Natural killer cell treated with Interleukin-12 subunit alpha and Interleukin-12 subunit beta and Interleukin-15 and Interleukin-18, amount 100 ng/mL, for 72 hours (primary cell): ENCODE measurements around the gene PARVB. TPM values are rescaled to one million over a fixed set of nuclear protein-coding genes. Genes with fewer than 3 reads are reported as not detected.

Source experiments
- ATAC-seq, 2 donors: fragments of 150-1000 bp; cut with Tn5 transposase in 1 of 2; sonication (Bioruptor Pico), chemical (Tn5 transposase) in 1 of 2; 2 replicates each; pipeline ENCODE4 v1.10.0; 2021
- DNase-seq: peaks from one replicate; pipeline ENCODE4 v3.0.0; 2022; ENCODE audit warnings: low spot score
- H3K27ac Mint-ChIP-seq, 2 donors: 1 replicate in 1 of 2; 2 replicates in 1 of 2; pipeline ENCODE4 v1.8.0; 2022; ENCODE audit warnings: mixed read lengths in 2 of 2, mild to moderate bottlenecking in 1 of 2, moderate library complexity in 1 of 2
- H3K27me3 Mint-ChIP-seq, 2 donors: 1 replicate in 1 of 2; 2 replicates in 1 of 2; pipeline ENCODE4 v1.8.0; 2022; ENCODE audit warnings: mixed read lengths in 2 of 2
- H3K36me3 Mint-ChIP-seq: one replicate; pipeline ENCODE4 v1.8.0; 2022; ENCODE audit warnings: mixed read lengths
- H3K4me1 Mint-ChIP-seq, 2 donors: 1 replicate in 1 of 2; 2 replicates in 1 of 2; pipeline ENCODE4 v1.8.0; 2022; ENCODE audit warnings: low read depth in 2 of 2, mixed read lengths in 2 of 2, mild to moderate bottlenecking in 1 of 2
- H3K4me3 Mint-ChIP-seq: one replicate; pipeline ENCODE4 v1.8.0; 2022; ENCODE audit warnings: mixed read lengths
- H3K9me3 Mint-ChIP-seq: 2 replicates; pipeline ENCODE4 v1.8.0; 2022; ENCODE audit warnings: mixed read lengths
- total RNA-seq, 2 donors: library from RNA; stranded (reverse); gene quantifications; one replicate each; pipeline ENCODE4 v1.2.3, GENCODE V29; 2022

The PARVB gene
- total RNA-seq, 2 donors from 2014 or later, result 16.9 to 61.3 TPM

- DNase-seq, result no peak
- Mint-ChIP-seq H3K27me3 (peaks cover 0 to 2% of the 10 kb centered on the region in 2 donors), H3K4me1 (no peaks in the 10 kb centered on the region), H3K9me3 (no peaks in the 10 kb centered on the region), H3K4me3 (no peak overlapping the region), H3K36me3 (no peaks in the 10 kb centered on the region), H3K27ac (no peak overlapping the region)
- ATAC-seq, result no peak
Measured at GRCh38 chr22:44162960-44163359, 138.9 kb downstream of the PARVB start.

GRCh38 chr22:44163536-44163935 is 139.4 kb downstream of the PARVB start:
- Mint-ChIP-seq H3K4me3 (no peak overlapping the region), H3K4me1 (no peaks in the 10 kb centered on the region)
- ATAC-seq, result no peak

GRCh38 chr22:44164031-44164430 is 139.9 kb downstream of the PARVB start:
- Mint-ChIP-seq H3K27ac (no peak overlapping the region), H3K4me1 (no peaks in the 10 kb centered on the region), H3K36me3 (no peaks in the 10 kb centered on the region), H3K27me3 (peaks cover 0 to 2% of the 10 kb centered on the region in 2 donors), H3K4me3 (no peak overlapping the region), H3K9me3 (no peaks in the 10 kb centered on the region)
- DNase-seq (no peak), ATAC-seq (no peak)

More at GRCh38 chr22:44163536-44163935, 139.4 kb downstream of the PARVB start:
- DNase-seq, result no peak
- no peaks in the 10 kb centered on the region for H3K9me3 Mint-ChIP-seq
- no peaks in the 10 kb centered on the region for H3K36me3 Mint-ChIP-seq
- no peak overlapping the region for H3K27ac Mint-ChIP-seq
- H3K27me3 Mint-ChIP-seq, result peaks cover 0 to 2% of the 10 kb centered on the region in 2 donors

GRCh38 chr22:44165286-44165874 is 141.3 kb downstream of the PARVB start:
- DNase-seq (no peak), ATAC-seq (no peak)
- Mint-ChIP-seq H3K4me3 (no peak overlapping the region), H3K4me1 (no peaks in the 10 kb centered on the region), H3K36me3 (no peaks in the 10 kb centered on the region), H3K27ac (no peak overlapping the region), H3K27me3 (peaks cover 0 to 2% of the 10 kb centered on the region in 2 donors), H3K9me3 (no peaks in the 10 kb centered on the region)

GRCh38 chr22:44166498-44167276 is 142.6 kb downstream of the PARVB start:
- H3K4me3 Mint-ChIP-seq, result no peak overlapping the region
- H3K27ac Mint-ChIP-seq, result no peak overlapping the region
- ATAC-seq, result no peak
- H3K27me3 Mint-ChIP-seq, result no peaks in the 10 kb centered on the region
- no peaks in the 10 kb centered on the region for H3K9me3 Mint-ChIP-seq
- no peaks in the 10 kb centered on the region for H3K4me1 Mint-ChIP-seq
- no peak for DNase-seq
- no peaks in the 10 kb centered on the region for H3K36me3 Mint-ChIP-seq

- ATAC-seq (peak in 1 of 2 donors; percentile 33), DNase-seq (no peak)
- Mint-ChIP-seq H3K4me3 (no peak overlapping the region), H3K36me3 (no peaks in the 10 kb centered on the region), H3K9me3 (no peaks in the 10 kb centered on the region), H3K27me3 (no peaks in the 10 kb centered on the region), H3K4me1 (no peaks in the 10 kb centered on the region), H3K27ac (no peak overlapping the region)
Measured at GRCh38 chr22:44167501-44167900, 143.4 kb downstream of the PARVB start.

- Mint-ChIP-seq H3K4me1 (no peaks in the 10 kb centered on the region), H3K27me3 (no peaks in the 10 kb centered on the region)
Measured at GRCh38 chr22:44168206-44168605, 144.1 kb downstream of the PARVB start.

GRCh38 chr22:44170470-44170869 is 146.4 kb downstream of the PARVB start:
- no peaks in the 10 kb centered on the region for H3K4me1 Mint-ChIP-seq
- peaks cover 0 to 6% of the 10 kb centered on the region in 2 donors for H3K27me3 Mint-ChIP-seq
- H3K4me3 Mint-ChIP-seq, result no peak overlapping the region
- no peak overlapping the region for H3K27ac Mint-ChIP-seq
- DNase-seq (no peak), ATAC-seq (no peak)
- no peaks in the 10 kb centered on the region for H3K9me3 Mint-ChIP-seq
- no peaks in the 10 kb centered on the region for H3K36me3 Mint-ChIP-seq

More at GRCh38 chr22:44168206-44168605, 144.1 kb downstream of the PARVB start:
- Mint-ChIP-seq H3K36me3 (no peaks in the 10 kb centered on the region), H3K4me3 (no peak overlapping the region), H3K27ac (no peak overlapping the region), H3K9me3 (no peaks in the 10 kb centered on the region)
- DNase-seq (no peak), ATAC-seq (no peak)

GRCh38 chr22:44171561-44171960 is 147.5 kb downstream of the PARVB start:
- Mint-ChIP-seq H3K27me3 (peaks cover 0 to 6% of the 10 kb centered on the region in 2 donors), H3K4me3 (no peak overlapping the region), H3K9me3 (no peaks in the 10 kb centered on the region), H3K27ac (no peak overlapping the region), H3K36me3 (no peaks in the 10 kb centered on the region), H3K4me1 (no peaks in the 10 kb centered on the region)
- no peak for DNase-seq
- ATAC-seq, result no peak

- DNase-seq (no peak), ATAC-seq (peak in 1 of 2 donors; percentile 43)
- Mint-ChIP-seq H3K9me3 (no peaks in the 10 kb centered on the region), H3K27me3 (peaks cover 0 to 6% of the 10 kb centered on the region in 2 donors), H3K4me1 (no peaks in the 10 kb centered on the region), H3K36me3 (no peaks in the 10 kb centered on the region), H3K4me3 (no peak overlapping the region), H3K27ac (no peak overlapping the region)
Measured at GRCh38 chr22:44172370-44173108, 148.4 kb downstream of the PARVB start.

GRCh38 chr22:44173154-44173553 is 149.1 kb downstream of the PARVB start:
- no peak overlapping the region for H3K27ac Mint-ChIP-seq
- no peak overlapping the region for H3K4me3 Mint-ChIP-seq
- no peak for DNase-seq
- H3K36me3 Mint-ChIP-seq, result no peaks in the 10 kb centered on the region
- no peaks in the 10 kb centered on the region for H3K9me3 Mint-ChIP-seq
- ATAC-seq, result no peak
- no peaks in the 10 kb centered on the region for H3K4me1 Mint-ChIP-seq
- peaks cover 0 to 6% of the 10 kb centered on the region in 2 donors for H3K27me3 Mint-ChIP-seq

GRCh38 chr22:44175676-44176075 is 151.6 kb downstream of the PARVB start:
- DNase-seq, result no peak
- Mint-ChIP-seq H3K36me3 (no peaks in the 10 kb centered on the region), H3K4me1 (peaks cover 2 to 6% of the 10 kb centered on the region in 2 donors), H3K27me3 (peaks cover 0 to 6% of the 10 kb centered on the region in 2 donors), H3K9me3 (no peaks in the 10 kb centered on the region), H3K27ac (no peak overlapping the region), H3K4me3 (no peak overlapping the region)
- no peak for ATAC-seq

- no peak for ATAC-seq
- no peaks in the 10 kb centered on the region for H3K9me3 Mint-ChIP-seq
- no peaks in the 10 kb centered on the region for H3K27me3 Mint-ChIP-seq
- peaks cover 14 to 25% of the 10 kb centered on the region in 2 donors for H3K4me1 Mint-ChIP-seq
- H3K4me3 Mint-ChIP-seq, result no peak overlapping the region
- no peaks in the 10 kb centered on the region for H3K36me3 Mint-ChIP-seq
- no peak overlapping the region for H3K27ac Mint-ChIP-seq
- no peak for DNase-seq
Measured at GRCh38 chr22:44179196-44179988, 155.3 kb downstream of the PARVB start.
